Activated naive CD8-positive, alpha-beta T cell treated with anti-CD3 and anti-CD28 coated beads, Interleukin-2, amount 50 U/mL, for 24 hours (primary cell): ENCODE results near the gene P4HA2.

Source experiments
- ATAC-seq: fragments of 150-1000 bp; cut with Tn5 transposase; one replicate; pipeline ENCODE4 v1.10.0; 2021
- DNase-seq: peaks from one replicate; pipeline ENCODE4 v3.0.0; 2021
- H3K27ac Mint-ChIP-seq: one replicate; pipeline ENCODE4 v1.8.0; 2021; ENCODE audit warnings: mild to moderate bottlenecking, mixed read lengths
- H3K27me3 Mint-ChIP-seq: one replicate; pipeline ENCODE4 v1.8.0; 2021; ENCODE audit warnings: mixed read lengths
- H3K36me3 Mint-ChIP-seq: one replicate; pipeline ENCODE4 v1.8.0; 2021; ENCODE audit warnings: low read depth, mixed read lengths
- H3K4me1 Mint-ChIP-seq: one replicate; pipeline ENCODE4 v1.8.0; 2021; ENCODE audit warnings: mixed read lengths
- H3K4me3 Mint-ChIP-seq: one replicate; pipeline ENCODE4 v1.8.0; 2021; ENCODE audit warnings: mild to moderate bottlenecking, moderate library complexity, mixed read lengths
- H3K9me3 Mint-ChIP-seq: one replicate; pipeline ENCODE4 v1.8.0; 2021; ENCODE audit warnings: mixed read lengths

P4HA2 gene

GRCh38 chr5:132211787-132212186, 15.9 kb downstream of the P4HA2 start:
- Mint-ChIP-seq H3K27ac (no peak overlapping the region), H3K36me3 (no peaks in the 10 kb centered on the region), H3K9me3 (no peaks in the 10 kb centered on the region), H3K4me1 (no peaks in the 10 kb centered on the region), H3K27me3 (no peaks in the 10 kb centered on the region), H3K4me3 (no peak overlapping the region)
- DNase-seq = no peak
- no peak for ATAC-seq

GRCh38 chr5:132210944-132211343, 16.7 kb downstream of the P4HA2 start:
- no peak for ATAC-seq
- Mint-ChIP-seq H3K4me1 (no peaks in the 10 kb centered on the region), H3K27me3 (no peaks in the 10 kb centered on the region), H3K9me3 (no peaks in the 10 kb centered on the region), H3K36me3 (no peaks in the 10 kb centered on the region), H3K4me3 (no peak overlapping the region), H3K27ac (no peak overlapping the region)
- DNase-seq = no peak

- Mint-ChIP-seq H3K27me3 (peaks cover 2% of the 10 kb centered on the region), H3K4me3 (no peak overlapping the region), H3K27ac (no peak overlapping the region), H3K9me3 (no peaks in the 10 kb centered on the region), H3K4me1 (no peaks in the 10 kb centered on the region), H3K36me3 (no peaks in the 10 kb centered on the region)
- DNase-seq (no peak), ATAC-seq (no peak)
These were observed 17.6 kb downstream of the P4HA2 start for GRCh38 chr5:132209901-132210545.

GRCh38 chr5:132209131-132209530, 18.5 kb downstream of the P4HA2 start:
- Mint-ChIP-seq H3K9me3 (no peaks in the 10 kb centered on the region), H3K27me3 (peaks cover 2% of the 10 kb centered on the region), H3K4me3 (no peak overlapping the region), H3K27ac (no peak overlapping the region), H3K36me3 (no peaks in the 10 kb centered on the region), H3K4me1 (no peaks in the 10 kb centered on the region)
- ATAC-seq (no peak), DNase-seq (no peak)

GRCh38 chr5:132207778-132208177, 19.9 kb downstream of the P4HA2 start:
- no peak overlapping the region for H3K27ac Mint-ChIP-seq
- no peak overlapping the region for H3K4me3 Mint-ChIP-seq
- no peak for ATAC-seq
- no peaks in the 10 kb centered on the region for H3K9me3 Mint-ChIP-seq
- no peaks in the 10 kb centered on the region for H3K36me3 Mint-ChIP-seq
- no peak for DNase-seq
- H3K4me1 Mint-ChIP-seq = no peaks in the 10 kb centered on the region
- H3K27me3 Mint-ChIP-seq = peaks cover 2% of the 10 kb centered on the region

DNA sequence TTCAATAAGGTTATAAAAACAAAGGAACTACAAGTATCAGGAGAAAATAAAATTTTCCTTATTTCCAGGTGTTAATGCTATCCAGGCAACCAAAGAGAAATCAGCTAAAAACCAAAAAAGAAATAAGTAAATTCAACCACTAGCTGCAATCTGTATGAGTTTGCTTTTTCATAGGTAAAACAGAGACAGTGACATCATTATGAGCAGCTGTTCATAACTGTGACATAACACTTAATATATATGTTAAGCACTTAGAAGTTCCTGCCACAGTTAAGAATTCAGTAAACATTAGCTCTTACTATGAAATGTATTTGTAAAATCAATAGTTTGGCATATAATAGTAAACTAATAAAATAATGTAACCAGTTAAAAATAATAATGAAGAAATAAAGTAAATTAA, 20.9 kb downstream of the P4HA2 start:
- H3K27ac Mint-ChIP-seq = no peak overlapping the region
- peaks cover 2% of the 10 kb centered on the region for H3K27me3 Mint-ChIP-seq
- no peaks in the 10 kb centered on the region for H3K9me3 Mint-ChIP-seq
- no peak overlapping the region for H3K4me3 Mint-ChIP-seq
- H3K36me3 Mint-ChIP-seq = no peaks in the 10 kb centered on the region
- no peaks in the 10 kb centered on the region for H3K4me1 Mint-ChIP-seq
- DNase-seq = no peak
- ATAC-seq = no peak

- Mint-ChIP-seq H3K36me3 (no peaks in the 10 kb centered on the region), H3K27me3 (peaks cover 2% of the 10 kb centered on the region), H3K4me3 (no peak overlapping the region), H3K4me1 (no peaks in the 10 kb centered on the region), H3K9me3 (no peaks in the 10 kb centered on the region), H3K27ac (no peak overlapping the region)
- DNase-seq (no peak), ATAC-seq (no peak)
These were observed 22.1 kb downstream of the P4HA2 start for GRCh38 chr5:132205385-132206125.

DNA sequence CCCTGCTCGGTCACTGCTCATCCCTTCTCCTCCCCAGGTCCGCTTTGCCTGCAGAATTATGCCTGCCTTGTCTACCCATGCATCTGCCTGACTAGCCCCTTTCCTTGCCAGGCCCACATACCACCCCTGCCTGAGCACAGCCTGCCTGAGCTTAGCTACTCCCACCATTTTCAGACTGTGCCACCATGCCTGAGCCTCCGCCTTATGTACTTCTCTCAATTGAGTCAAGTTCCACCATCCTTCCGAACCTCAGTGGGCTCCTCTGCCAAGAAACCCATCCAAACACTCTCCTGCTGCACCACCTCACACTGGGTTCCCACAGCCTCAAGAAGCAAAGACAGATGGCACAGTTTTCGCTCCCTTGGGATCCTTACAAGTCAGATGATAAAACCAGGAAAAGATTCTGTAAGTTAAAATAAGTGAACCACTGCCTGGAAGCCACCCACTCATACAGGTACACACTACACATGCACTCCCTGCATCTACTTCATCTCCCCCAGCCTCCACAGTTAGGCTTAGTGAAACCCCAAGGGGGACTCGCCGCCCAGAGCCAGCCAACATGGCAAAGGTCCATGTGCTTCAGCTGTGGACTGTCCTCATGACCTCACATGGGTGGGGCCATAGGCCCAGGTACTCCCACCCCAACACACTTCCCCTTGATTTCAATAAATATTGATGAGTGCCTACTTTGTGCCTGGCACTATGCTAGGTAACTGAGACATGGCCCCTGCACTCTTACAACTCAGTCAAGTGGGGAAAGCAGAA, 23.1 kb downstream of the P4HA2 start:
- no peak for ATAC-seq
- H3K27ac Mint-ChIP-seq = no peak overlapping the region
- H3K4me1 Mint-ChIP-seq = no peaks in the 10 kb centered on the region
- H3K36me3 Mint-ChIP-seq = no peaks in the 10 kb centered on the region
- H3K9me3 Mint-ChIP-seq = no peaks in the 10 kb centered on the region
- no peak for DNase-seq
- no peak overlapping the region for H3K4me3 Mint-ChIP-seq
- peaks cover 2% of the 10 kb centered on the region for H3K27me3 Mint-ChIP-seq

GRCh38 chr5:132203916-132204315, 23.7 kb downstream of the P4HA2 start:
- Mint-ChIP-seq H3K27me3 (peaks cover 2% of the 10 kb centered on the region), H3K4me1 (no peaks in the 10 kb centered on the region), H3K4me3 (no peak overlapping the region), H3K27ac (no peak overlapping the region), H3K36me3 (no peaks in the 10 kb centered on the region), H3K9me3 (no peaks in the 10 kb centered on the region)
- DNase-seq (no peak), ATAC-seq (no peak)

DNA sequence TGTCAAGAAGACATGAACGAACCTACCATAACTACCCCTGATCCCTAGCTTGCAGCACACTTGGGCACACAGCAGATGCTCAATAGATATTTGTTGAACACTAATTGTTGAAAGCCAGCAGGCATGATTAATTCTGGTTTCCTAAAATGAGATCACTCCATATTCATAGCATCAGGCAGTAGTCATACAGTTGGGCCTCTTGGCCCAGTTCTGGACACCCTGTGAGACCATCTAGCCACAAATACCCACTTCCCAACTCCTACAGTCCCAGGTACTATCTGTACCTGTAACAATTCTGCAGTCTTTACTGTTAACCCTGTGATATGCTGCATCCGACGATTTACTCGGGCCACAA, 24.2 kb downstream of the P4HA2 start:
- no peaks in the 10 kb centered on the region for H3K4me1 Mint-ChIP-seq
- H3K27ac Mint-ChIP-seq = no peak overlapping the region
- no peaks in the 10 kb centered on the region for H3K9me3 Mint-ChIP-seq
- H3K36me3 Mint-ChIP-seq = no peaks in the 10 kb centered on the region
- H3K4me3 Mint-ChIP-seq = no peak overlapping the region
- peaks cover 2% of the 10 kb centered on the region for H3K27me3 Mint-ChIP-seq
- ATAC-seq (no peak), DNase-seq (no peak)

GRCh38 chr5:132202711-132203463, 24.8 kb downstream of the P4HA2 start:
- Mint-ChIP-seq H3K27me3 (peaks cover 2% of the 10 kb centered on the region), H3K4me1 (no peaks in the 10 kb centered on the region)

GRCh38 chr5:132199116-132199680, 28.5 kb downstream of the P4HA2 start:
- H3K27ac Mint-ChIP-seq = no peak overlapping the region
- ATAC-seq (no peak), DNase-seq (no peak)
- H3K9me3 Mint-ChIP-seq = no peaks in the 10 kb centered on the region
- no peaks in the 10 kb centered on the region for H3K4me1 Mint-ChIP-seq
- no peaks in the 10 kb centered on the region for H3K36me3 Mint-ChIP-seq
- H3K27me3 Mint-ChIP-seq = no peaks in the 10 kb centered on the region
- no peak overlapping the region for H3K4me3 Mint-ChIP-seq

More at GRCh38 chr5:132202711-132203463, 24.8 kb downstream of the P4HA2 start:
- H3K9me3 Mint-ChIP-seq = no peaks in the 10 kb centered on the region
- DNase-seq (no peak), ATAC-seq (peak; percentile 35)
- no peaks in the 10 kb centered on the region for H3K36me3 Mint-ChIP-seq
- H3K27ac Mint-ChIP-seq = no peak overlapping the region
- H3K4me3 Mint-ChIP-seq = no peak overlapping the region

DNA sequence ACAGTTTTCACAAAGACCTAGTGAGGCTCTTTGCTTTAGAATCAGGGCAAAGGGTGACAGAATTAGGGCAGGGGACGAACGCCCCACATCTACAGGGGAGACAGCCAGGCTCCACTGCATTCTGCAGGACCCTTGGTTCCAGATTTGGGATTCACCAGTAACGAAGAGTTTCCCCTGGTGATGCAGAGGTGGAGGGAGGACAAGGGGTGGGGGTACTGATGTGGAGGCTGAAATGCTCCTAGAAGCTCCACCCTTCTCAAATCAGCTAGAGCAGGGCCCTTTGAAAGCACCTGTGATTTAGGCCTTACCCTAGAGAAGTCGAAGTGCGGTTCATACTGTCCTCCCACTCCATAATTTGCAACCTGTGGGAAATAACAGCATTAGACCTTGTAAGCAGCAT, 29.1 kb downstream of the P4HA2 start:
- no peak overlapping the region for H3K4me3 Mint-ChIP-seq
- no peaks in the 10 kb centered on the region for H3K4me1 Mint-ChIP-seq
- H3K36me3 Mint-ChIP-seq = no peaks in the 10 kb centered on the region
- no peak for ATAC-seq
- H3K27ac Mint-ChIP-seq = no peak overlapping the region
- H3K27me3 Mint-ChIP-seq = no peaks in the 10 kb centered on the region
- H3K9me3 Mint-ChIP-seq = no peaks in the 10 kb centered on the region
- no peak for DNase-seq

- H3K4me1 Mint-ChIP-seq = no peaks in the 10 kb centered on the region
- DNase-seq (no peak), ATAC-seq (no peak)
- no peaks in the 10 kb centered on the region for H3K9me3 Mint-ChIP-seq
- H3K27ac Mint-ChIP-seq = no peak overlapping the region
- H3K4me3 Mint-ChIP-seq = no peak overlapping the region
- no peaks in the 10 kb centered on the region for H3K36me3 Mint-ChIP-seq
- no peaks in the 10 kb centered on the region for H3K27me3 Mint-ChIP-seq
These were observed 31.9 kb downstream of the P4HA2 start for GRCh38 chr5:132195727-132196126.
